Right lobe of liver (tissue), 4 donors: Measurements from ENCODE around the gene LRCH1.

Experiments
- POLR2A ChIP-seq: fragments of 450-650 bp; IDR thresholded peaks from one replicate; pipeline ENCODE4 v1.6.1; 2017; ENCODE audit warnings: antibody characterized with exemption, mild to moderate bottlenecking
- TF ChIP-seq, protein P1 (sequence below), 4 donors: fragments of 200-600 bp in 3 of 4; fragments of 450-650 bp in 1 of 4; IDR thresholded peaks; one replicate each; pipeline versions ENCODE4 v1.5.1 to v1.8.0; 2016 to 2022; ENCODE audit warnings: antibody characterized with exemption in 4 of 4, mild to moderate bottlenecking in 2 of 4
- donor health status: DM: no; HTN: no; CAD: no.
- donor health status: DM: no; HTN: no; CAD: no.
- donor health status: DM: no; HTN: yes; CAD: no.

DNA sequence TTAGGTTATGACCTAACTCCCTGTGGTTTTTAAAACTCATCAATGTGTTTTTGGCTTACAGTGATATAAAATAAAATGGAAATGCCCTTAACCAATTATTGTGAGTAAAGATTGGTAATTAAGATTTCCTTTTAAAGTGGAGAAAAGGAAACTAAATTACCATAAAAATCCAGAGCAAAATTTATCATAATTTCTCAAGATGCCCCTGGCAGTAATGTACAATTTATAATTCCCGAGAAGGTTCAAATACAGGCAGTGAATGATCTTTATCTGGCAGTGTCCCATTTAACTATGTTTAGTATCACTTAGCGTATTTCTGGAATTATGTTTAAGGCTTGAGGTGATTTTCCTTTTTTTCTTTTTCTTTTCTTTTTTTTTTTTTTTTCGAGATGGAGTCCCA lies 182.5 kb downstream of the LRCH1 start:
- TF ChIP-seq, protein P1, sequence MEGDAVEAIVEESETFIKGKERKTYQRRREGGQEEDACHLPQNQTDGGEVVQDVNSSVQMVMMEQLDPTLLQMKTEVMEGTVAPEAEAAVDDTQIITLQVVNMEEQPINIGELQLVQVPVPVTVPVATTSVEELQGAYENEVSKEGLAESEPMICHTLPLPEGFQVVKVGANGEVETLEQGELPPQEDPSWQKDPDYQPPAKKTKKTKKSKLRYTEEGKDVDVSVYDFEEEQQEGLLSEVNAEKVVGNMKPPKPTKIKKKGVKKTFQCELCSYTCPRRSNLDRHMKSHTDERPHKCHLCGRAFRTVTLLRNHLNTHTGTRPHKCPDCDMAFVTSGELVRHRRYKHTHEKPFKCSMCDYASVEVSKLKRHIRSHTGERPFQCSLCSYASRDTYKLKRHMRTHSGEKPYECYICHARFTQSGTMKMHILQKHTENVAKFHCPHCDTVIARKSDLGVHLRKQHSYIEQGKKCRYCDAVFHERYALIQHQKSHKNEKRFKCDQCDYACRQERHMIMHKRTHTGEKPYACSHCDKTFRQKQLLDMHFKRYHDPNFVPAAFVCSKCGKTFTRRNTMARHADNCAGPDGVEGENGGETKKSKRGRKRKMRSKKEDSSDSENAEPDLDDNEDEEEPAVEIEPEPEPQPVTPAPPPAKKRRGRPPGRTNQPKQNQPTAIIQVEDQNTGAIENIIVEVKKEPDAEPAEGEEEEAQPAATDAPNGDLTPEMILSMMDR (IDR thresholded peaks at IDR 0.05), result no peak
- no peak for TF ChIP-seq POLR2A
